ENCODE data around the gene IDH2. TPM values are rescaled to one million over a fixed set of nuclear protein-coding genes. Genes with fewer than 3 reads are reported as not detected.

IDH2 gene
- total and polyA plus RNA-seq, 3 donors from 2014 or later, result 13.1 to 23.5 (median 17.7) TPM

GRCh38 chr15:90105521-90105920 lies 3.3 kb upstream of the IDH2 start:
- no peaks in the 10 kb centered on the region for H3K36me3 ChIP-seq (ENCODE audit: low read depth, missing control alignments)
- no peak for DNase-seq
- no peaks in the 10 kb centered on the region for H3K27me3 ChIP-seq
- no peak for TF ChIP-seq CTCF (IDR thresholded peaks at IDR 0.05)
- TF ChIP-seq POLR2A (IDR thresholded peaks at IDR 0.05), result no peak
- H3K4me3 ChIP-seq, result no peak overlapping the region
- H3K4me1 ChIP-seq, result peaks cover 15% of the 10 kb centered on the region
- intact Hi-C loops (cut with DNase I; ENCODE audit: low total_unique reads), result no loop called here
- no peaks in the 10 kb centered on the region for H3K9me3 ChIP-seq
- H3K27ac ChIP-seq, result no peak overlapping the region
- 78 to 86% methylated on average over 7 of the region's 7 CpGs for WGBS, 2 donors

GRCh38 chr15:90104551-90104950 lies 2.3 kb upstream of the IDH2 start:
- TF ChIP-seq POLR2A (IDR thresholded peaks at IDR 0.05), result no peak
- TF ChIP-seq CTCF (IDR thresholded peaks at IDR 0.05), result no peak
- peaks cover 18% of the 10 kb centered on the region for H3K4me1 ChIP-seq
- H3K27me3 ChIP-seq, result no peaks in the 10 kb centered on the region
- no peak for DNase-seq
- no peaks in the 10 kb centered on the region for H3K9me3 ChIP-seq
- H3K36me3 ChIP-seq (ENCODE audit: low read depth, missing control alignments), result no peaks in the 10 kb centered on the region
- no peak overlapping the region for H3K4me3 ChIP-seq
- WGBS, 2 donors, result 85 to 97% methylated on average over 3 to 4 of the region's 4 CpGs
- intact Hi-C loops (cut with DNase I; ENCODE audit: low total_unique reads), result no loop called here
- no peak overlapping the region for H3K27ac ChIP-seq

- Histone ChIP-seq H3K27ac (no peak overlapping the region), H3K27me3 (no peaks in the 10 kb centered on the region), H3K9me3 (no peaks in the 10 kb centered on the region), H3K4me1 (peaks cover 18% of the 10 kb centered on the region), H3K36me3 (ENCODE audit: low read depth, missing control alignments) (no peaks in the 10 kb centered on the region), H3K4me3 (no peak overlapping the region)
- TF ChIP-seq POLR2A (IDR thresholded peaks at IDR 0.05) (no peak), CTCF (IDR thresholded peaks at IDR 0.05) (no peak)
- intact Hi-C loops (cut with DNase I; ENCODE audit: low total_unique reads), result no loop called here
- no peak for DNase-seq
- WGBS, 2 donors, result 67 to 70% methylated on average over 5 of the region's 5 CpGs
Measured at GRCh38 chr15:90103701-90104329, 1.5 kb upstream of the IDH2 start.

GRCh38 chr15:90101130-90101968 lies 919 bp downstream of the IDH2 start:
- Histone ChIP-seq H3K9me3 (no peaks in the 10 kb centered on the region), H3K27ac (peak overlapping the region; percentile 71 to 88), H3K27me3 (no peaks in the 10 kb centered on the region), H3K4me1 (peaks cover 18% of the 10 kb centered on the region), H3K36me3 (ENCODE audit: low read depth, missing control alignments) (no peaks in the 10 kb centered on the region), H3K4me3 (peak overlapping the region; percentile 57 to 85)
- intact Hi-C loops (cut with DNase I; ENCODE audit: low total_unique reads), result no loop called here
- no peak for TF ChIP-seq POLR2A (IDR thresholded peaks at IDR 0.05)
- TF ChIP-seq CTCF (IDR thresholded peaks at IDR 0.05), result no peak
- DNase-seq, result peak; percentile 44
- 10 to 13% methylated on average over 27 to 40 of the region's 40 CpGs for WGBS, 2 donors

Measured in testis (tissue), 3 donors.